ENCODE data around the gene GFY. TPM values are rescaled to one million over a fixed set of nuclear protein-coding genes. Genes with fewer than 3 reads are reported as not detected.

The GFY gene
- polyA plus RNA-seq, 2 donors, result not detected

DNA sequence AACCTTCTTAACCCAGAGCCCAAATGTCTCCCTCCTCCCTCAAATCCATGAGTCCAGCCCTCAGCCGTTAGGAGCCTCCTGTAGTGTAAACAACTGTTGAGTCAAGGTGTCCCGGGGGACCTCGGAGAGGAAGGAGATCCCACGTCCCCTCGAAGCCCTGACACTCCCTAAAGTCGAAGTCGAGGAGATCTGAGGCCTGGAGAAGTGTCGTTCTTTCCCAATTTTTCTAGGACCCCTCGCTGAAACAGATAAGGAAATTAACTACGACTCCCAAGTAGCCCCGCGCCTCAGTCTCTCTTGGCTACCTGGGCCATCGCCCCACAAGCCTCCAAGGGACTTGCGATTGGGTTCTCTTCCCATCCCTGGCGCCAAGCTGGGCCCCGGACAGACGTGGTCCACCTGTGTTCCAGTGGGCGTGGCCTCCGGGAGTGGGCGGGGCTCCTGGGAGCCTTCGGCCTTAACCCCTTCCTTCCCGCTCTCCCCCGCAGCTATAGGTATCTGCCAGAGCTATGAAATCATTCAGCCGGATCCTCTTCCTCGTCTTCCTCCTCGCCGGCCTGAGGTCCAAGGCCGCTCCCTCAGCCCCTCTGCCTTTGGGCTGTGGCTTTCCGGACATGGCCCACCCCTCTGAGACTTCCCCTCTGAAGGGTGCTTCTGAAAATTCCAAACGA, 869 bp downstream of the GFY start:
- Histone ChIP-seq H3K36me3 (ENCODE audit: control insufficient read depth in 2 of 2, insufficient read depth in 2 of 2, low read length in 1 of 2) (no peaks in the 10 kb centered on the region), H3K4me1 (ENCODE audit: control insufficient read depth in 2 of 2, insufficient read depth in 2 of 2, low read length in 1 of 2) (peaks cover 2 to 14% of the 10 kb centered on the region in 2 donors), H3K27ac (ENCODE audit: low read depth in 2 of 2, low read length in 1 of 2) (no peak overlapping the region), H3K9me3 (ENCODE audit: control insufficient read depth in 2 of 2, insufficient read depth in 1 of 2, low read depth in 1 of 2, low read length in 1 of 2) (no peaks in the 10 kb centered on the region), H3K27me3 (ENCODE audit: control insufficient read depth in 1 of 2, insufficient read depth in 2 of 2, low read length in 2 of 2) (peaks cover 0 to 34% of the 10 kb centered on the region in 2 donors), H3K4me3 (ENCODE audit: low read depth in 1 of 2, low read length in 2 of 2) (no peak overlapping the region)
- 3 to 5% methylated on average over 30 of the region's 30 CpGs for WGBS, 2 donors

- WGBS, 2 donors, result 50 to 53% methylated on average over 12 of the region's 12 CpGs
- Histone ChIP-seq H3K27me3 (ENCODE audit: control insufficient read depth in 1 of 2, insufficient read depth in 2 of 2, low read length in 2 of 2) (peaks cover 0 to 36% of the 10 kb centered on the region in 2 donors), H3K4me1 (ENCODE audit: control insufficient read depth in 2 of 2, insufficient read depth in 2 of 2, low read length in 1 of 2) (peaks cover 2 to 9% of the 10 kb centered on the region in 2 donors), H3K4me3 (ENCODE audit: low read depth in 1 of 2, low read length in 2 of 2) (no peak overlapping the region), H3K27ac (ENCODE audit: low read depth in 2 of 2, low read length in 1 of 2) (no peak overlapping the region), H3K9me3 (ENCODE audit: control insufficient read depth in 2 of 2, insufficient read depth in 1 of 2, low read depth in 1 of 2, low read length in 1 of 2) (peaks cover 0 to 7% of the 10 kb centered on the region in 2 donors), H3K36me3 (ENCODE audit: control insufficient read depth in 2 of 2, insufficient read depth in 2 of 2, low read length in 1 of 2) (no peaks in the 10 kb centered on the region)
These were observed 2.2 kb downstream of the GFY start for GRCh38 chr19:49427339-49427738.

DNA sequence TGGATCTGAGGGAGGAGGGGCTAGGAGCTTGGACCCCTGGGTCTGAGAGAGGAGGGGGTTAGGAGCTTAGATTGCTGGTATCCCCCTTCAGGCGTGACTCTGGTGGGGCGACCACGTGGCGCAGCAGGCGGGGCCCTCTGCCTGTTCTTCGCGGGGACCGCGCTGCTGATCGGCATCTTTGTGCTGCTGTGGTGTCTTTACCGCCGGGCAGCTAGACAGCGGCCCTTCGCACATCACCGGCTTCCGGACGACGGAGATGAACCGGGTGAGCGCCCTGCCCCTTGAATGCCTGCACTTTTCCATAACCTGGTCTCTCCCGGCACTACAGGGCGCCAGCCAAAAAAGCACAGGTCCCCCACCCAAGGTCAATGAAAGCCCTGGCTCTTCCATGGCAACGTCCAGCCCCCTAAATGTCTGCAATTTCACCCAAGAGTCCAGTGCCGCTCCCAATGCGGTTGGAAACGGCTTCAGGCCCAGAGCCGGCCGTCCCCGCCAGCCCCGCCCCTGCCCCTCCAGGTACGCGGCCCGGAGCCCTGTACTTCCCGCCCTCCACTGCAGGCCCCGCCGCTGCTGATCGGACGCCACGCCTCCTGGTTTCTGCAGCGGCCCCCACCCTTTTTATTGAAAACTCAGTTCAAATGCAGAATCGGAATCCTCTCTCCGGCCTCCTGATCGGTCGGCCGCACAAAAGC, 2.8 kb downstream of the GFY start:
- H3K27ac ChIP-seq (ENCODE audit: low read depth in 2 of 2, low read length in 1 of 2), result no peak overlapping the region
- no peaks in the 10 kb centered on the region for H3K36me3 ChIP-seq (ENCODE audit: control insufficient read depth in 2 of 2, insufficient read depth in 2 of 2, low read length in 1 of 2)
- peaks cover 0 to 7% of the 10 kb centered on the region in 2 donors for H3K9me3 ChIP-seq (ENCODE audit: control insufficient read depth in 2 of 2, insufficient read depth in 1 of 2, low read depth in 1 of 2, low read length in 1 of 2)
- H3K4me1 ChIP-seq (ENCODE audit: control insufficient read depth in 2 of 2, insufficient read depth in 2 of 2, low read length in 1 of 2), result peaks cover 0 to 6% of the 10 kb centered on the region in 2 donors
- H3K4me3 ChIP-seq (ENCODE audit: low read depth in 1 of 2, low read length in 2 of 2), result no peak overlapping the region
- H3K27me3 ChIP-seq (ENCODE audit: control insufficient read depth in 1 of 2, insufficient read depth in 2 of 2, low read length in 2 of 2), result peaks cover 0 to 30% of the 10 kb centered on the region in 2 donors
- WGBS, 2 donors, result 2% methylated on average over 45 of the region's 45 CpGs

DNA sequence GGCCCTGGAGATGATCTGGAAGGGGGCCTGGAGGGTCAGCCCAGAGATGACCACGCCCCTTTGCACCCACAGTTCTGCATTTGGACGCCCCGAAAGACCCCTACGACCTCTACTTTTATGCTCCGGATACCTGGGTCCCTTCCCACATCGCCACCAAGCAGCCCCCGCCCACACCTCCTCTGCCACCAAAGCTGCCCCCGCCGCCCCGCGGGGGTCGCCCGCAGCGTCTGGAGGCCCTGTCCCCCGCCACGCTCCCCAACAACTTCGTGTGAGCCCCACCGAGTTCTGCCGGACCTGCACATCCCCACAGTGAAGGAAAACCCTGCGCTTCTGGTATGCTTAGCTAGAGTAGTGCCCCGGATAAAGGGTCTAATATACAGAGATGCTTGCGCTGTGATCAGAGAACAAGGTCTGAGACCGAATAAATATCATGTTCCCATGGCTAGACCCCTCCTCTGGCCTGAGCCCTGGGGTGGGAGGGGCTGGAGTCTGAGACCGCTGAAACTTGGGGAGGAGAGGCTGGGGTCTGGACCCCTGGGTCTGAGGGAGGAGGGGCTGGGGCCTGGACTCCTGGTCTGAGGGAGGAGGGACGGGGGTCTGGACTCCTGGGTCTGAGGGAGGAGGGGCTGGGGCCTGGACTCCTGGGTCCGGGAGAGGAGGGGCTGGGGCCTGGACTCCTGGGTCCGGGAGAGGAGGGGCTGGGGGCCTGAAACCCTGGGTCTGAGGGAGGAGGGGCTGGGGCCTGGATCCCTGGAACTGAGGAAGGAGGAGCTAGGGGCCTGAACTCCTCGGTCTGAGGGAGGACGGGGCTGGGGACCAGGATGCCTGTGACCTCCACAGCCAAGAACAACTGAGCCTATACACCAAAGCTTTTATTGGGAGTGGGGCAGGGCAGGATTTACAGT, 3.6 kb downstream of the GFY start:
- H3K27ac ChIP-seq (ENCODE audit: low read depth in 2 of 2, low read length in 1 of 2), result no peak overlapping the region
- peaks cover 0 to 7% of the 10 kb centered on the region in 2 donors for H3K9me3 ChIP-seq (ENCODE audit: control insufficient read depth in 2 of 2, insufficient read depth in 1 of 2, low read depth in 1 of 2, low read length in 1 of 2)
- peaks cover 0 to 32% of the 10 kb centered on the region in 2 donors for H3K27me3 ChIP-seq (ENCODE audit: control insufficient read depth in 1 of 2, insufficient read depth in 2 of 2, low read length in 2 of 2)
- H3K4me1 ChIP-seq (ENCODE audit: control insufficient read depth in 2 of 2, insufficient read depth in 2 of 2, low read length in 1 of 2), result peaks cover 0 to 6% of the 10 kb centered on the region in 2 donors
- H3K36me3 ChIP-seq (ENCODE audit: control insufficient read depth in 2 of 2, insufficient read depth in 2 of 2, low read length in 1 of 2), result no peaks in the 10 kb centered on the region
- 18% methylated on average over 29 of the region's 29 CpGs for WGBS, 2 donors
- H3K4me3 ChIP-seq (ENCODE audit: low read depth in 1 of 2, low read length in 2 of 2), result no peak overlapping the region

DNA sequence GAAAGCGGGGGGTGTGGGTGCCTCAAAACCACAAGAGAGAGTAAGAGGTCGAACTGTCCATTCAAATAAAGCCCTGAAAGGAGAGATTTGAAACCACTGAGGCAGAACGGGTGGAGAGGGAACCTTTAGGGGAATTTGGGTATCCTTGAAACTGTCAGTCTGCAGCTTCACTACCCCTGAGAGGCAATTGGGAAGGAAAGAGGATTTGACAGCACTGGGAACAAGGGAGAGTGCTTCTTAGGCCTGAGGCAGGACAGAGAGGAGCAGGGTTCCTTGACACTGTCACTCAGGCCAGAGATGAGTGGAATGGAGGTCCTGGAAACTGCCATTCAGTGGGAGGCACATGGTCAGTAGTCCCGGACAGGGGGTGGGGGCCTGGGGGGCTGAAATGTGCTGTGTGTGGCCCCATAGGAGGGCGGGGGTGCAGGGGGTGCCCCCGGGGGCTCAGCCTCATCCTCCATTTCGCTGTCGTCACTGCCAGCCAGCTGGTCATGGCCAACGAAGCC, 5.0 kb downstream of the GFY start:
- Histone ChIP-seq H3K36me3 (ENCODE audit: control insufficient read depth in 2 of 2, insufficient read depth in 2 of 2, low read length in 1 of 2) (no peaks in the 10 kb centered on the region), H3K27ac (ENCODE audit: low read depth in 2 of 2, low read length in 1 of 2) (no peak overlapping the region), H3K4me3 (ENCODE audit: low read depth in 1 of 2, low read length in 2 of 2) (no peak overlapping the region), H3K9me3 (ENCODE audit: control insufficient read depth in 2 of 2, insufficient read depth in 1 of 2, low read depth in 1 of 2, low read length in 1 of 2) (peaks cover 0 to 7% of the 10 kb centered on the region in 2 donors), H3K27me3 (ENCODE audit: control insufficient read depth in 1 of 2, insufficient read depth in 2 of 2, low read length in 2 of 2) (peaks cover 0 to 24% of the 10 kb centered on the region in 2 donors), H3K4me1 (ENCODE audit: control insufficient read depth in 2 of 2, insufficient read depth in 2 of 2, low read length in 1 of 2) (peaks cover 0 to 6% of the 10 kb centered on the region in 2 donors)
- WGBS, 2 donors, result 76 to 79% methylated on average over 8 to 9 of the region's 9 CpGs

DNA sequence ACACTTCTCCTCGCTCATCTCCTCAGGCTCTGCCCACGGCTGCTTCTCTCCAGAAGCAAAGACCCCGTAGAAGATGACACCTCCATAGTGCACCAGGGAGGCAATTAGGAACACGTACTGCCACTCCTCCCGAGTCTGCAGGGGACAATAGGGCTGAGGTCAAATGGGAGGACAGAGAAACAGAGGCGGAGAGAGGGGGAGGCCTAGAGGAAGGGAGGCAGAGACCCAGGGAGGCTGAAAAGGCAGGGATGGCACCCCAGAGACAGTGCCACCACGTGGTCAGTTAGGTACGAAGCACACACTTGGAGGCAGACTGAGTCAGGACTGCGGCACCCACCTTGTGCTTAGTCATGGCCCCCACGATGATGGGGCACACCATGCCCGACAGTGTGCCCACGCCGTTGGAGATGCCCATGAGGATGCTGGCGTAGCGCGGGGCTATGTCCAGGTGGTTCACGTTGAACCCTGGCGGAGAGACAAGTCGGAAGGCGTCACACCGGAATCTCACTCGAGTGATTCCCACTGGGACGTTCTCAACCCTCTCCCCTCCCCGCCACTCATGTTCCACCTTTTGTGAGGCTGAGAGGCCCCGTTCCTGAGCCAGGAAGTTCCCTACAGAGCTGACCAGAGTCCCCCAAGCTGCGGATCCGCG, 5.6 kb downstream of the GFY start:
- no peak overlapping the region for H3K4me3 ChIP-seq (ENCODE audit: low read depth in 1 of 2, low read length in 2 of 2)
- H3K9me3 ChIP-seq (ENCODE audit: control insufficient read depth in 2 of 2, insufficient read depth in 1 of 2, low read depth in 1 of 2, low read length in 1 of 2), result peaks cover 0 to 7% of the 10 kb centered on the region in 2 donors
- peaks cover 0 to 21% of the 10 kb centered on the region in 2 donors for H3K27me3 ChIP-seq (ENCODE audit: control insufficient read depth in 1 of 2, insufficient read depth in 2 of 2, low read length in 2 of 2)
- WGBS, 2 donors, result 68 to 72% methylated on average over 28 of the region's 28 CpGs
- peaks cover 0 to 6% of the 10 kb centered on the region in 2 donors for H3K4me1 ChIP-seq (ENCODE audit: control insufficient read depth in 2 of 2, insufficient read depth in 2 of 2, low read length in 1 of 2)
- H3K27ac ChIP-seq (ENCODE audit: low read depth in 2 of 2, low read length in 1 of 2), result no peak overlapping the region
- H3K36me3 ChIP-seq (ENCODE audit: control insufficient read depth in 2 of 2, insufficient read depth in 2 of 2, low read length in 1 of 2), result no peaks in the 10 kb centered on the region

DNA sequence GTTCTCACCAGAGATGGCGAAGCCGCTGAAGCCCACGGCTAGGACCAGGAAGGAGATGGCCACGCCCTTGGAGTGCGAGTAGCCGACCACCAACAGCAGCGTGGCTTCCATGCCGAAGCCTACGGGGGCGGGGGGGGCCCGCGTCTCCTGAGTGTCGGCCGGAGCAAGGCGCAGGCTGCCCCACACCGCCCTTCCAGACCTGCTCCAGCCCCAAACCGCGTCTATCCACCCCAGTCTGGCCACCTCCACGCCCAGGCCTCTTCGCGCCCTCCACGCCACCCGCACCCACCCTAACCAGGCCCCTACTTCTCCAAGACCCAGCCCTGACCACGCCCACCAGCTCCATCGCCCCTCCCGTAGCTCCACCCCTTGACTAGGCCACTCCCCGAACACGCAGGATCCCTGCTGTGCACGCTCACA, 6.2 kb downstream of the GFY start:
- no peak overlapping the region for H3K27ac ChIP-seq (ENCODE audit: low read depth in 2 of 2, low read length in 1 of 2)
- H3K9me3 ChIP-seq (ENCODE audit: control insufficient read depth in 2 of 2, insufficient read depth in 1 of 2, low read depth in 1 of 2, low read length in 1 of 2), result peaks cover 0 to 9% of the 10 kb centered on the region in 2 donors
- H3K36me3 ChIP-seq (ENCODE audit: control insufficient read depth in 2 of 2, insufficient read depth in 2 of 2, low read length in 1 of 2), result no peaks in the 10 kb centered on the region
- peaks cover 0 to 21% of the 10 kb centered on the region in 2 donors for H3K27me3 ChIP-seq (ENCODE audit: control insufficient read depth in 1 of 2, insufficient read depth in 2 of 2, low read length in 2 of 2)
- H3K4me3 ChIP-seq (ENCODE audit: low read depth in 1 of 2, low read length in 2 of 2), result no peak overlapping the region
- peaks cover 2 to 4% of the 10 kb centered on the region in 2 donors for H3K4me1 ChIP-seq (ENCODE audit: control insufficient read depth in 2 of 2, insufficient read depth in 2 of 2, low read length in 1 of 2)
- WGBS, 2 donors, result 48 to 60% methylated on average over 24 to 29 of the region's 29 CpGs

DNA sequence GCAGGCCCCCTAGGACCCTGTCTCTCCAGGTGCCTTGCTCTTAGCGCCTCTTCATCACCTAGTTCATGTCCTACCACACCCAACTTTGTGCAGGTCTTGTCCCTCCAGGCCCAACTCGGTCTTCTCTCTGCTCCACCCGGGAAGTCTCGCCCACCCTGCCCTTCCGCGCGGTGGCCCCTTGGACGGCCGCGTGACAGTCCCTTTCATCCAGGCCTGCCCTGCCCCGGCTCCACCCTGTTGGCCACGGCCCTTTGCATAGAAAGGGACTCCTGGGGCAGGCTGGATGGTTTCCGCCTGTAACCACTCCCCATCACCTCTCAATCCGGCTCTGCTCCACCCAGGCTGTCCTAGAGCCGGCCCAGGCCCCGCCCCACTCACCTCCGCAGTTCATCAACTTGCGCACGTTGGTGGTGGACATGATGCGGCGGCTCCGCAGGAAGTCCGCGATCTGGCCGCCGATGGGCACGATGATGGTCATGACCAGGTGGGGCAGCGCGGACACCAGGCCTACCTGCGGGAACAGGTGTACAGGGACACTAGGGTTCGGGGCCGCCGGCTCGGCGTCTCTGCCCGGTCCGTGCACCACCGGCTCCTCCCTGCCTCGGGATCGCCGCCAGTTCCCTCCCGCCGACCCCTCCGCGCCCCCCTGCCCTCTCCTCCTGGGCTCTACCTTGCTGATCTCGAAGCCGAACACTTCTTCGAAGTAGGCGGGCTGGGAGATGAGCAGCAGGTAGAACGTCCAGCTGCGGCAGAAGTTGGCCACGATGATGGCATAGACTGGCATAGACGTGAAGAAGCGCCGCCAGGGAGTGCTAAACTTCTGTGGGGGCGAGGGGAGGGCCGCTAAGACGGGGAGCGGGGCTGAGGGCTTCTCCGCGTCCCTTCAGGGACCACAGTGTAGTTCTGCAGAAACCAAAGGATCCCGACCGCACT, 7.2 kb downstream of the GFY start:
- Histone ChIP-seq H3K36me3 (ENCODE audit: control insufficient read depth in 2 of 2, insufficient read depth in 2 of 2, low read length in 1 of 2) (no peaks in the 10 kb centered on the region), H3K27me3 (ENCODE audit: control insufficient read depth in 1 of 2, insufficient read depth in 2 of 2, low read length in 2 of 2) (peaks cover 0 to 26% of the 10 kb centered on the region in 2 donors), H3K4me3 (ENCODE audit: low read depth in 1 of 2, low read length in 2 of 2) (no peak overlapping the region), H3K27ac (ENCODE audit: low read depth in 2 of 2, low read length in 1 of 2) (no peak overlapping the region), H3K9me3 (ENCODE audit: control insufficient read depth in 2 of 2, insufficient read depth in 1 of 2, low read depth in 1 of 2, low read length in 1 of 2) (peaks cover 0 to 12% of the 10 kb centered on the region in 2 donors), H3K4me1 (ENCODE audit: control insufficient read depth in 2 of 2, insufficient read depth in 2 of 2, low read length in 1 of 2) (peaks cover 2 to 4% of the 10 kb centered on the region in 2 donors)
- 15 to 18% methylated on average over 63 of the region's 63 CpGs for WGBS, 2 donors

Measured in esophagus (tissue), 2 donors.